ENCODE results near the gene FGF22.

The FGF22 gene

DNA sequence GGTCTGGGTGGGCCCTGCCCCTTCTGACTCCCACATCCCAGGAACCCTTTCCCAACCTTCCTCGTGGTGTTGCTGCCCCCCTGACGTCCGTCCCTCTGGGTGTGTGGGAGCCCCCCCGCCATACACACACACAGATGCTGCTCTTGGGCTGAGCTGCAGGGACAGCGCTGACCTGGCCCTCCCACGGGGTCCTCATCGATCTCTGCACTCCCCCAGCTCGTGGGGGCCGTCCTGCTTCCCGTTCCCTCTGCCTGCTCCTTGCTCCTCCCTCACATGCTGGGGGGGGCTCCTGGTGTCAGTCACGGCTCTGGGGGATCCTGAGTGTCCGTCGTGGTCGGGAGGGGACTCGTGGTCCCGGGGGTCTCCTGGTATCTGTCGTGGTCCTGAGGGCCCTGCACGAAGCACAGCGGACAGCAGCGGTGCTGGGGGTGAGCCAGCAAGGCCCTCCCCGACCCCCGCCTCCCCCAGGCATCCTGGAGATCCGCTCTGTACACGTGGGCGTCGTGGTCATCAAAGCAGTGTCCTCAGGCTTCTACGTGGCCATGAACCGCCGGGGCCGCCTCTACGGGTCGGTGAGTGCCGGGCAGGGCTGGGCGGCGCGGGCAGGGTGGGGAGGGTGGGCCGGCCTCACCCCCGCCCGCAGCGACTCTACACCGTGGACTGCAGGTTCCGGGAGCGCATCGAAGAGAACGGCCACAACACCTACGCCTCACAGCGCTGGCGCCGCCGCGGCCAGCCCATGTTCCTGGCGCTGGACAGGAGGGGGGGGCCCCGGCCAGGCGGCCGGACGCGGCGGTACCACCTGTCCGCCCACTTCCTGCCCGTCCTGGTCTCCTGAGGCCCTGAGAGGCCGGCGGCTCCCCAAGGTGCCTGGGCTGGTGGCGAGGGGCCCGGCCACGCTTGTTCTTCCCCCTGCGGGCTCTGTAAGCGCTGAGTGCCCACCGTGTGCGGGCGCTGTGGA is 3.4 kb downstream of the FGF22 start:
- no peak for TF ChIP-seq POLR2AphosphoS5 (IDR thresholded peaks at IDR 0.05; ENCODE audit: low read depth, low read length)
- no peak for TF ChIP-seq SPI1 (IDR thresholded peaks at IDR 0.05; ENCODE audit: low read depth, low read length)
- no peak for TF ChIP-seq POU2F2 (IDR thresholded peaks at IDR 0.05; ENCODE audit: low read depth, low read length)
- TF ChIP-seq POLR2A (IDR thresholded peaks at IDR 0.05; ENCODE audit: low read depth, low read length) = no peak
- no peak for TF ChIP-seq PAX5 (IDR thresholded peaks at IDR 0.05; ENCODE audit: insufficient read depth, low read length, severe bottlenecking)
- no peak for TF ChIP-seq TAF1 (IDR thresholded peaks at IDR 0.05; ENCODE audit: low read depth, low read length)
- DNase-seq (ENCODE audit: insufficient read length, low spot score) (no peak), FAIRE-seq (no peak)

DNA sequence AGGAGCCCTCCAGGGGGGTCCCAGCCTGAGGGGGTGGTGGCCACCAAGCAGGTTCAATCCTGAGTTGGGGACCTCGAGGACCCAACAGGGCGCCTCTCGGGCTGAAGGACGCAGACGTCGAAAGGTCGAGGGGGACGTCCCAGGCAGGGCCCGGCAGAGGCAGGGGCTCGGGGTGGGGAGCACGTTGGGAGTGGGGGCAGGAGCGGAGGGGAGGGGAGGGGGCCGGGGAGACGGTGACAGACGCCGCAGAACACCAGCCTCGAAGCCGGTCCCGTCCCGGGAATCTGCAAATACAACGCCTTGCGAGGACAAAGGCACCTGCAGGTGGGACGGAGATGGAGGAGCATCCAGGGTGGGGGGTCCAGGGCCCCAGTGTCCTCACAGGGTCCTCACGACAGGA is 4.1 kb downstream of the FGF22 start:
- FAIRE-seq (no peak), DNase-seq (ENCODE audit: insufficient read length, low spot score) (no peak)
- TF ChIP-seq POU2F2 (IDR thresholded peaks at IDR 0.05; ENCODE audit: low read depth, low read length) (no peak), POLR2AphosphoS5 (IDR thresholded peaks at IDR 0.05; ENCODE audit: low read depth, low read length) (no peak), POLR2A (IDR thresholded peaks at IDR 0.05; ENCODE audit: low read depth, low read length) (no peak), SPI1 (IDR thresholded peaks at IDR 0.05; ENCODE audit: low read depth, low read length) (no peak), TAF1 (IDR thresholded peaks at IDR 0.05; ENCODE audit: low read depth, low read length) (no peak), PAX5 (IDR thresholded peaks at IDR 0.05; ENCODE audit: insufficient read depth, low read length, severe bottlenecking) (no peak)

DNA sequence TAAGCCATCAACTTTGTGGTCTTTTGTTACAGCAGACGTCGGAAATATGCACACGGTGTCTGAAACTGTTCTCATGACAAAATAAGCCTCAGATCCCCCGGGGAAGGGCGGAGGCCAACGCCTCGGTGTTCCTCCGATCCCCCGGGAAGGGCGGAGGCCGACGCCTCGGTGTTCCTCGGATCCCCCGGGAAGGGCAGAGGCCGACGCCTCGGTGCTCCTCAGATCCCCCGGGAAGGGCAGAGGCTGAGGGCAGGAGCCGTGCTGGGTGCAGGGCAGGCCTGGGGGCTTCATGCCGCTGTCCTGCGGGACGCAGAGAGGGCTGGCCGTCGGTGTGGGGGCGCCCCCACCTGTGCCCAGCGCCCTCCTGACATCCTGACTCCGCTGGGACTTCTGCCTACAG is 4.7 kb downstream of the FGF22 start:
- FAIRE-seq = no peak
- TF ChIP-seq PAX5 (IDR thresholded peaks at IDR 0.05; ENCODE audit: insufficient read depth, low read length, severe bottlenecking) (no peak), POLR2A (IDR thresholded peaks at IDR 0.05; ENCODE audit: low read depth, low read length) (no peak), TAF1 (IDR thresholded peaks at IDR 0.05; ENCODE audit: low read depth, low read length) (no peak), SPI1 (IDR thresholded peaks at IDR 0.05; ENCODE audit: low read depth, low read length) (no peak), POLR2AphosphoS5 (IDR thresholded peaks at IDR 0.05; ENCODE audit: low read depth, low read length) (no peak), POU2F2 (IDR thresholded peaks at IDR 0.05; ENCODE audit: low read depth, low read length) (no peak)
- DNase-seq (ENCODE audit: insufficient read length, low spot score) = no peak

DNA sequence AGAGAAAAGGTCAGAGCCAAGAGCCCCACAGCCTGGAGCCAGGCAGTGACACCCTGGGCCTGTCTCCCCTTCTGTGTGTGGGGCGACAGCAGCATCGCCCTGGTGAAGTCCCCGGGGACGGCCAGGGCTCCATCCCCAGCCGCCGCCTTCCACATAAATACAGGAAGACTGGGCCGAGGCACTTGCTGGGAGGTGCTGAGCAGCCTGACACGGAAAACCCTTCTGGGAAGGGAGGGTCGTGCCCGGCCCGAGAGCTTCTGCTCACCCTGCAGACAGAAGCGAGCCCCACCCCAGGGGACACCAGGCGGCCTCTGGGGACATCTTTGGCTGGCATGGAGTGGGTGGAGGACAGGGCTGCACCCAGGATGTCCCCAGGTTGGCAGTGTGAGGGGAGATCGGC is 5.1 kb downstream of the FGF22 start:
- TF ChIP-seq SPI1 (IDR thresholded peaks at IDR 0.05; ENCODE audit: low read depth, low read length) = no peak
- TF ChIP-seq POLR2A (IDR thresholded peaks at IDR 0.05; ENCODE audit: low read depth, low read length) = no peak
- no peak for TF ChIP-seq POLR2AphosphoS5 (IDR thresholded peaks at IDR 0.05; ENCODE audit: low read depth, low read length)
- TF ChIP-seq POU2F2 (IDR thresholded peaks at IDR 0.05; ENCODE audit: low read depth, low read length) = no peak
- no peak for TF ChIP-seq PAX5 (IDR thresholded peaks at IDR 0.05; ENCODE audit: insufficient read depth, low read length, severe bottlenecking)
- TF ChIP-seq TAF1 (IDR thresholded peaks at IDR 0.05; ENCODE audit: low read depth, low read length) = no peak
- DNase-seq (ENCODE audit: insufficient read length, low spot score) (no peak), FAIRE-seq (no peak)

DNA sequence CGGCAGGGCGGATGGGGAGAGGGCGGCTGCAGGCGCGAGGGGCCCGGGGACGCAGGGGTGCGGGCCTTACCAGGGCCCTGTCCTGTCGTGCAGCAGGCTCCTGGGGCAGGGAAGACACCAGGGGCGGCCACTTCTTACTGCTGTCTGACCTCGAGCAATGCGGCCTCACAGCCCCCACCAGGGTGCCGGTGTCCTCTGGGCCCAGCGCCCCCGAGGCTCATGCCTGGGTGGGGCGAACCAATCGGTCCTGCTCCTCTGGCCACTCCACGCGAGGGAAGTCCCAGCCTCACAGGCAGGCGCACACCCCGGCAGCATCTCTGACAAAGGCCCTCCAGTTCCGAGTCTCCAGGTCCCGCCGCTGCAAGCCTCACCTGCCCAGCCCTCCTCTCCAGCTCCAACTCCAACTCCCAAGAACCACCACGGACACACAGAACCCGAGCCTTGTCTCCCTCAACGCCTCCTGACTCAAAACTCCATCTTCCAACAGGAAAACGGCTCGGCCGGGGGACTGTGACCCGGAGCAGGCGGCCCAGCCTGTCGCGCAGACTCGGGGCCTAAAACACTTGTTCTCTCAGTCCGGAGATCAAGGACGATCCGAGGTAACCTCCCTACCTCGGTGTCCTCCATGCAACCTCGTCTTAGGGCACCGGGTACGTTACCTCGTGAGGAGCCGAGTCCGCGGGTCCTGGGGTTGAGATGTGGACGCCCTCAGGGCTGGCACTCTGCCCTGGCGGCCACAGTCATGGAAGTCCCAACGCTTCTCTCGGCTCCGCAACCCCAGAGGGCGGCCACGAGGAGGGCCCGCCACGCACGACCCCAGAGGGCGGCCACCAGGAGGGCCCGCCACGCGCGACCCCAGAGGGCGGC is 6.5 kb downstream of the FGF22 start:
- DNase-seq (ENCODE audit: insufficient read length, low spot score) = no peak
- TF ChIP-seq SPI1 (IDR thresholded peaks at IDR 0.05; ENCODE audit: low read depth, low read length) (no peak), POLR2A (IDR thresholded peaks at IDR 0.05; ENCODE audit: low read depth, low read length) (no peak), TAF1 (IDR thresholded peaks at IDR 0.05; ENCODE audit: low read depth, low read length) (no peak), POU2F2 (IDR thresholded peaks at IDR 0.05; ENCODE audit: low read depth, low read length) (no peak), POLR2AphosphoS5 (IDR thresholded peaks at IDR 0.05; ENCODE audit: low read depth, low read length) (no peak), PAX5 (IDR thresholded peaks at IDR 0.05; ENCODE audit: insufficient read depth, low read length, severe bottlenecking) (no peak)
- no peak for FAIRE-seq

DNA sequence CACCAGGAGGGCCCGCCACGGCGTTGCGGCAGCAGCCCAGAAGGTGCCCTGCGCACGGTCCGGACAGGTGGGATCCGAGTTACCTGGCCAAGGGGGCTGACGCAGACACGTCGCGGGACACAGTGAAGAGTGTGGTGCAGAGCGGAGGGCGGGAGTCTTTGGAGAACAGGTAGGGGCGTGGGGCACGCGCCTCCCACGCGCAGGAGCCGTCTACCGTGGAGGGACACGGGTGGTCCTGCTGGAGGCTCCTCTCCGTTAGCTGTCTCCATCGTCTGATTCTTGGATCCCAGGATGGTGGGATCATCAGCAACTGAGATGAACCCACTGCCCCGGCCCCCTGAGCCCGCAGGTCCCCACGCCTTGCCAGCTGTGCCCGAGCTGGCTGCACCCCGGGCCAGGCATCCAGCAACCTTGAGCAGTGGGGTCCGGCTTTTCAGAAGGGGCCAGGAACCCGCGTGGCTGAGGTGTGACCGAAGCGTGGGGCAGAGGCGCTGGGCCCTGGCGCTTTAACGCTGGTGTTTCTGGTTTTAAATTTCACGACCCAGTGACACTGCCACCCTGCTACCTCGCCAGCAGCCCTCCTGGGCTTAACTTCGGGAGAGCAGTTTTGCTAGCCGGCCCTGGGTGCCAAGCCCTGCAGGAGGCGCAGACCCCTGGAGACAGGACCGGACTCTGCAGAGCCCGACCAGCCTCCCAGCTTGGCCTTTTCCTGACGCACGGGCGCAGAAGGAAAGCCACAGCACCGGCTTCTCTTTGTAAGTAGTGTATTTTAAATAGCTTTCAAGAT is 7.3 kb downstream of the FGF22 start:
- TF ChIP-seq PAX5 (IDR thresholded peaks at IDR 0.05; ENCODE audit: insufficient read depth, low read length, severe bottlenecking) (no peak), POLR2A (IDR thresholded peaks at IDR 0.05; ENCODE audit: low read depth, low read length) (no peak), TAF1 (IDR thresholded peaks at IDR 0.05; ENCODE audit: low read depth, low read length) (no peak), POLR2AphosphoS5 (IDR thresholded peaks at IDR 0.05; ENCODE audit: low read depth, low read length) (no peak; the same call in 1 of the 2 replicates), SPI1 (IDR thresholded peaks at IDR 0.05; ENCODE audit: low read depth, low read length) (no peak)
- FAIRE-seq (no peak), DNase-seq (ENCODE audit: insufficient read length, low spot score) (no peak)

DNA sequence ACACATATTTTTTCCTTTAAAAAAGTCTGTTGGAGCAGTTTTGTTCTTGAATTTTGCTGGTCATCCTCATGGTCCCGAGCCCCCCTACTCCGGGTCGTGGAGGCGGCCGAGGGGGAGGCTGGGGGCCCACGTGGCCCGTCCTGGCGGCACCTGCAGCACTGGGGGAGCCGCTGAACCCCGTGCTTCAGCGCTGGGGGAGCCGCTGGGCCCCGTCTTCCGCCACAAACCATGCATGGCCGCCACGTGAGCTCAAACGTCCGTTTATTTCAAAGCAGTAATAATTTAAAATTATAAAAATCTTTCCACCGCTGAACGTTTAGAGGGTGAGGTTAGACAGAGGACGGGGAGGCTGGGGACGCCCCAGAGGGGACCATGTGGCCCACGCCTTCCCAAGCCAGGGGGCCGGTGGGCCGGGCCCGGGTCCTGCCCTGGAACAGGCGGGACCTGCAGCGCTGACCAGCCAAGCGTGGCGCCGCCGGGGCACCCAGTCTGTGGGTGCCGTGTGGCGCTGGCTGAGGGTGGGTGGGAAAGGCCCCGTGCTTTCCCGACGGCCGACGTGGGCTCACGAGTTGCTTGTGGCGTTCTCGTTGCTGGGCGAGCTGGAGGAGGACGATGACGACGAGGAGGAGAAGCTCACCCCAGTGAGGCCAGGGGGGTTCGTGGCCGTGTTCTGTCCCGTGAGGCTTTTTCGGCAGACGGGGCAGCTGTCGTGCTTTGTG is 8.0 kb downstream of the FGF22 start:
- TF ChIP-seq POU2F2 (IDR thresholded peaks at IDR 0.05; ENCODE audit: low read depth, low read length) (no peak), SPI1 (IDR thresholded peaks at IDR 0.05; ENCODE audit: low read depth, low read length) (no peak), POLR2AphosphoS5 (IDR thresholded peaks at IDR 0.05; ENCODE audit: low read depth, low read length) (no peak), POLR2A (IDR thresholded peaks at IDR 0.05; ENCODE audit: low read depth, low read length) (no peak), TAF1 (IDR thresholded peaks at IDR 0.05; ENCODE audit: low read depth, low read length) (no peak), PAX5 (IDR thresholded peaks at IDR 0.05; ENCODE audit: insufficient read depth, low read length, severe bottlenecking) (no peak)

DNA sequence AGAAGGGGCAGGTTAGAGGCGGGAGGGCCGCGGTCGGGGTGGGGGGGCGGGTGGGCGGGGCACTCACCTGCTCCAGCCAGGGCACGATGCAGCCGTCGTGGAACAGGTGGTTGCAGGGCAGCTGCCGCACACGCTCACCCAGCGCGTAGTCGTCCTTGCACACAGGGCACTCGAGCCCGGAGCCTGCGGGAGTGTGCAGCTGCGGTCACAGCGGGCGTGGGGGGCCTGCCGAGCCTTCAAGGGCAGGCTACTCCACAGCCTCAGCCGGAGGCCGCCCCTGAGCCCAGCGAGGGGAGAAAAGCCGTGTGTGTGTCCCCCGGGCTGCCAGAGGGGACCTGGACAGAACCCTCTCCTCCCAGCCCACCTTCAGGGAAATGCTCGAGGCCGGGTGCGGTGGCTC is 8.6 kb downstream of the FGF22 start:
- TF ChIP-seq PAX5 (IDR thresholded peaks at IDR 0.05; ENCODE audit: insufficient read depth, low read length, severe bottlenecking) = no peak
- no peak for TF ChIP-seq TAF1 (IDR thresholded peaks at IDR 0.05; ENCODE audit: low read depth, low read length)
- TF ChIP-seq POU2F2 (IDR thresholded peaks at IDR 0.05; ENCODE audit: low read depth, low read length) = no peak
- TF ChIP-seq POLR2A (IDR thresholded peaks at IDR 0.05; ENCODE audit: low read depth, low read length) = no peak
- no peak for TF ChIP-seq SPI1 (IDR thresholded peaks at IDR 0.05; ENCODE audit: low read depth, low read length)
- TF ChIP-seq POLR2AphosphoS5 (IDR thresholded peaks at IDR 0.05; ENCODE audit: low read depth, low read length) = no peak
- FAIRE-seq (no peak), DNase-seq (ENCODE audit: insufficient read length, low spot score) (no peak)

More for the DNA sequence above, 8.0 kb downstream of the FGF22 start:
- FAIRE-seq (no peak), DNase-seq (ENCODE audit: insufficient read length, low spot score) (no peak)

Measured in GM12891 (cell line).